ENCODE results near the gene PNLIPRP3.
"Not testable (repeated sequence)": the region's sequence is repeated elsewhere in the genome, so short reads cannot be mapped to it uniquely, and the experiment has no call there.

The PNLIPRP3 gene

DNA sequence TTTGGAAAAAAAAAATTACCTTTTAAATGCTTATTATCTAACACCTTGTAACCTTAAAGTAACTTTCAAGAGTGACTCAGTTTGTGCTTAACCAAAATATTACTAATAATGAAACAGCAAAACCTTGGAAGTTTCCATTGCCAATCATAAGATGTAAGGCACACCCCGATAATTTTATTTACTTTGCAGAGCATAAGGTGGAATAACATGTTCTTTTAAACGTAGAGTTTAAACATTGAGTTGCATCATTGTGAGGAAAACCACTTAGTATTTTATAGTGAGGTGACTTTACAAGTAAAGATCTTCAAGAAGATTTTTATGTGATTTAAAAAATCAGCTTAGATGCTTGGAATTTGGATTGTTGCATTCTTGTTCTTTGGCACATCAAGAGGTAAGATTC, at the start of gene PNLIPRP3:
Gene PNLIPRP3, plus strand, starts transcription at position 177 of the 400 bp plus-strand sequence. Its CDS starts 166 bp downstream, at position 343.
- DNase-seq (ENCODE audit: low read depth in 2 of 3, low spot score in 1 of 3), result no peak

- DNase-seq (ENCODE audit: low read depth in 2 of 3, low spot score in 1 of 3), result no peak
Observed at GRCh38 chr10:116382290-116382689, 45.4 kb upstream of the PNLIPRP3 start.

GRCh38 chr10:116385311-116385710, 42.3 kb upstream of the PNLIPRP3 start:
- no peak for DNase-seq (ENCODE audit: low read depth in 2 of 3, low spot score in 1 of 3)

GRCh38 chr10:116385994-116386809, 41.4 kb upstream of the PNLIPRP3 start:
- DNase-seq (ENCODE audit: low read depth in 2 of 3, low spot score in 1 of 3), result peak in 1 of 3 donors; percentile 14

DNA sequence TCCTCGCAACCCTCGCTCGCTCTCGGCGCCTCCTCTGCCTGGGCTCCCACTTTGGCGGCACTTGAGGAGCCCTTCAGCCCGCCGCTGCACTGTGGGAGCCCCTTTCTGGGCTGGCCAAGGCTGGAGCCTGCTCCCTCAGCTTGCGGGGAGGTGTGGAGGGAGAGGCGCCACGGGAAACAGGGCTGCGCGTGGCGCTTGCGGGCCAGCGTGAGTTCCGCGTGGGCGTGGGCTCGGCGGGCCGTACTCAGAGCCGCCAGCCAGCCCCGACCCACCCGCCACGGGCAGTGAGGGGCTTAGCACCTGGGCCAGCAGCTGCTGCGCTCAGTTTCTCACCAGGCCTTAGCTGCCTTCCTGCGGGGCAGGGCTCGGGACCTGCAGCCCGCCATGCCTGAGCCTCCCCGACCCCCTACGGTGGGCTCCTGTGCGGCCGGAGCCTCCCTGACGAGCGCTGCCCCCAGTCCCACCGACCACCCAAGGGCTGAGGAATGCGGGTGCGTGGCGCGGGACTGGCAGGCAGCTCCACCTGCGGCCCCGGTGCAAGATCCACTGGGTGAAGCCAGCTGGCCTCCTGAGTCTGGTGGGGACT, 34.3 kb upstream of the PNLIPRP3 start:
- DNase-seq (ENCODE audit: low read depth in 2 of 3, low spot score in 1 of 3), result not testable (repeated sequence)

GRCh38 chr10:116395223-116395985, 32.2 kb upstream of the PNLIPRP3 start:
- no peak for DNase-seq (ENCODE audit: low read depth in 2 of 3, low spot score in 1 of 3)

GRCh38 chr10:116398224-116398623, 29.4 kb upstream of the PNLIPRP3 start:
- DNase-seq (ENCODE audit: low read depth in 2 of 3, low spot score in 1 of 3), result no peak

DNA sequence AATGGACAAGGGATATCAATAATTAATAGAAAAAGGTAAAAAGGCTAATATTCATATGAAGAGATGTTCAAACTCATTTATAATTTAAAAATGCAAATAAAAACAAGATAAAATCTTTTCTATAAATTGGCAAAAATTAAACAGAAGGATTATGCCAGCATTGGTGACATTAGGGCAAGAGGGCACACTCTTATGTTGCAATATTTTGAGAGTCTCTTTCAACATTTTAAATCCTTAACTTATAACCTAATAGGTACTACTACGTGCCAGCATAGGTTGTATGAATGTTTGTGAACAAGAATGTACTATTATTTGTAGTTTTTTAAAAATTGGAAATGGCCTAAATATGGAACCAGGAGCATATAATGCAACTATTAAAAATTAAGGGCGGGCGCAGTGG, 24.8 kb upstream of the PNLIPRP3 start:
- no peak for DNase-seq (ENCODE audit: low read depth in 2 of 3, low spot score in 1 of 3)

- DNase-seq (ENCODE audit: low read depth in 2 of 3, low spot score in 1 of 3), result no peak
Observed at GRCh38 chr10:116403740-116404250, 23.9 kb upstream of the PNLIPRP3 start.

DNA sequence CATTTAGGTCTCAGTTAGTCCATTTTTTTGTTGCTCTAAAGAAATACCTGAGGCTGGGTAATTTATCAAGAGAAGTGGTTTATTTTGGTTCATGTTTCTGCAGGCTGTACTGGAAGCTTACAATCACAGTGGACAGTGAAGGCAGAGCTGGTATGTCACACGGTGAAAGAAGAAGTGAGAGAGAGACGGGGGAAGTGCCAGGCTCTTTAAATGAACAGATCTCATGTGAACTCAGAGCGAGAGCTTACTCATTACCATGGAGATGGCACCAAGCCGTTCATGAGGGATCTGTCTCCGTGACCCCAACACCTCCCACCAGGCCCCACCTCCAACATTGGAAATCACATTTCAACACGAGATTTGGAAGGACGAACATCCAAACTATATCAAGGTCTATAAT, 18.9 kb upstream of the PNLIPRP3 start:
- no peak for DNase-seq (ENCODE audit: low read depth in 2 of 3, low spot score in 1 of 3)

DNA sequence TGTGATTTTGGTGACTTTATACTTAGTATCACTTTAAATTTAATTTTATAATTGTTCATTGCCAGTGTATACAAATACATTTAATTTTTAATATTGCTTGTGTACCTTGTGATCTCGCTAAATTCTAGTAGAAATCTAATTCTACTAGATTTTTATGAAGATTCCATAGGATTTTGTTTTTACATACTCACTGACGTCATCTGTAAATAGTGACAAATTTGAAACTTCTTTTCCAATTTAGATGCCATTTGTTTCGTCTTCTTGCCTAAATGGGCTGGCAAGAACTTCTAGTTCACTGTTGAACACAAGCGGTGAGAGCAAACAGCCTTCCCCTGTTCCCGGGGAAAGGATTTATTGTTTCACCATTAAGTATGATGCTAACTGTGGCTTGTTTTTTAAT, 17.3 kb upstream of the PNLIPRP3 start:
- DNase-seq (ENCODE audit: low read depth in 2 of 3, low spot score in 1 of 3), result no peak

DNA sequence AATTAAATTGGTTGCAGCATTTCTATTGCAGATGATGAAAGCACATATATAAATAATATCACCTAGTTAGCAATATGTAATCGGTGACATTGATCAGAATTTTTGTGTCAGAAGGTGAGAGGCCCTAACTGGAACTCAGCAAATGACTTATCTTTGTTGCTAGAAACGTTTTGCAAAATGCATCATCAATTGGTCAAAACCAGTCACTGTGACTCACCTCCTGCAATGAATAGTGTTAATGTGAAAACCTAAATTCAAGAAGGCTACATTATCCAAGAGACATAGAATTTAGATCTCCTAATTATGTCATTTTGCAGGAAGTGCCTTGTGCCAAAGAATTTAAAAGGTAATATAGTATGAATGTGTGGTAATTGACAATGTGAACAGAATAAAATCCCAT, 9.8 kb upstream of the PNLIPRP3 start:
- DNase-seq (ENCODE audit: low read depth in 2 of 3, low spot score in 1 of 3), result no peak

DNA sequence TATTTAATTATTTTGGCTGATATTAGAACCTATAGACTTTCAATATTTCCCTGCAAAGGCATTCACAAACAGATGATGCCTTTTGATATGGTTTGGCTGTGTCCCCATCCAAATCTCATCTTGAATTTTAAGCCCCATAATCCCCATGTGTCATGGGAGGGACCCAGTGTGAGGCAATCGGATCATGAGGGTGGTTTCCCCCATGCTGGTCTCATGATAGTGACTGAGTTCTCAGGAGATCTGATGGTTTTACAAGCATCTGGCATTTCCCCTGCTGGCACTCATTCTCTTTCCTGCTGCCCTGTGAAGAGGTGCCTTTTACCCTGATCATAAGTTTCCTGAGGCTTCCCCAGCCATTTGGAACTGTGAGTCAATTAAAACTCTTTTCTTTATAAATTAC, 9.3 kb upstream of the PNLIPRP3 start:
- no peak for DNase-seq (ENCODE audit: low read depth in 2 of 3, low spot score in 1 of 3)

- no peak for DNase-seq (ENCODE audit: low read depth in 2 of 3, low spot score in 1 of 3)
Observed at GRCh38 chr10:116421815-116422214, 5.8 kb upstream of the PNLIPRP3 start.

GRCh38 chr10:116429288-116429977, 1.8 kb downstream of the PNLIPRP3 start:
- DNase-seq (ENCODE audit: low read depth in 2 of 3, low spot score in 1 of 3), result no peak

- DNase-seq (ENCODE audit: low read depth in 2 of 3, low spot score in 1 of 3), result no peak
Observed at GRCh38 chr10:116430288-116430687, 2.6 kb downstream of the PNLIPRP3 start.

DNA sequence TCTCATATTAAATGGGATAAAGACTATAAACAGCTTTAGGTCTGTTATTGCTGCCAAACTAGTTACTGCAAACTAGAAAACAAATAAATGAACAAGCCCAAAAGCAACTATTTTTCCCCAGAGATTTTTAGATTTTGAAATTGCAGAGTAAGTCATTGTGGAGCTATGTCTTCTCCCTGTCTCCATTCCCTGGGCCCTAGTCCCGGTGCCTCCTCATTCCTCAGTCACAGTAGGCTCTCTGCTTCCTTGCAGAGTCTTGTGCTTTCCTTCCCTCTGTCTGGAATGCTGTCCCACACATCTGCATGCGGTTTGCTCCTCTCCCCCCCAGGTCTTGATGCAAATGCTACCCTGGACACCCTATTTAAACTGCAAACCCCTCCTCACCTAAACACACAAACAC, 4.0 kb downstream of the PNLIPRP3 start:
- no peak for DNase-seq (ENCODE audit: low read depth in 2 of 3, low spot score in 1 of 3)

DNA sequence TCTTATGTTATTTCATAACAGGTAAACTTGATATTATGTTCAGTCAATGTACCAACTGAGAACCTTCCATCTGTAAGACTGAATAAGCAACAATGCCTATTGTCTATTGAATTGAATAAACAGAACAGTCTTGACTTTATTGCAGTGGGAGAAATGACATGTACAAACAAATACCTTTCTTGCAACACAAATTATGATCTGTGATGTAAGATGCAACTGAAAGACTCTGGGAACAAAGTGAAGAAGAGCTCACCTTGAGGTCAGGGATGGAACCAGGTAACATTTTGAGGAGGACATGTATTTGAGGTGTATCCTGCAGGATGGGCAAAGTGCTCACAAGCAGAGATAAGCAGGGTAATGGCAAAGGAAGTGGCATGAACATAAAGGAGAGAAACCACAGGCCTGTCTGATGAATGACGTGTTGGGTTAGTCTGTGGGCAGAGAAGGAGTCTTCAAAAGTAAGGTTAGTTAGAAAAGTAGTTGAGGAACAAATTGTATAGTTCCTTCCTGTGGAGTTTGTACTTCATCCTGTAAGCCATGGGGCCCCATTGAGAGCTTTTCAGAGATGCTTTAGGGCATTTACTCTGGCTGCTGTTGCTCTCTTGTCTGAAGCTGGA, 9.5 kb downstream of the PNLIPRP3 start:
- DNase-seq (ENCODE audit: low read depth in 2 of 3, low spot score in 1 of 3), result no peak

- no peak for DNase-seq (ENCODE audit: low read depth in 2 of 3, low spot score in 1 of 3)
Observed at GRCh38 chr10:116440330-116441030, 12.8 kb downstream of the PNLIPRP3 start.

DNA sequence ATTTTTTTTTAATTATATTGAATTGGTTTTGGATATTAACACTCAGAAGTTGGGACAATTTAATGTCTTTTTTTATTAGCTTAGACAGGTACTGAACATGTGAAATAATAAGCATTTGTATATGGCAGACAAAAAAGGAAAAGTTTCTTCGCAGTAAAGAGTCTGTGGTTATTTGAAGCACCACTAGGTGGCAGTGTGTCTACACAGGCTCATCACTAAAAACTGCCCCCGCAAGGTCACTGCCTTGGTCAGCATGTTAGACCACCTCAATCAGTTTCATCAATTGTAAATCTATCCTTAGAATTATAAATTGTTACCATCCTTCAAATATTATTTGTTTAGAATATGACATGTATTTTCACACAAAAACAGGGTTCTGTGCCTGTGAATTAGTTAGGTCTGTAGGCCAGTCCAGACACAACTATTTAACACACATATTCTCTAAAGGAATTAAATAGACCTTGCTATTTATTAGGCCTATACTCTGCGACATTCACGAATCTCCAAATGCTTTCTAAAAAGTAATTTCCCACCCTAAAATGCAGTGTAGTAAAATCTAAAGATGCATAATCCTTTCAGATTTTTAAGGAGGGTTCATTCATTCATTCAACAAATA, 17.0 kb downstream of the PNLIPRP3 start:
- peak in 1 of 3 donors; percentile 4 for DNase-seq (ENCODE audit: low read depth in 2 of 3, low spot score in 1 of 3)
